Measurements from ENCODE around the gene FGGY. TPM values are rescaled to one million over a fixed set of nuclear protein-coding genes. Genes with fewer than 3 reads are reported as not detected.

FGGY gene
- total RNA-seq, 1 experiment from 2014 or later = 12.0 TPM

- no peak for TF ChIP-seq ATF3 (CRISPR knock-in tag; conservative IDR thresholded peaks at IDR 0.05)
- no peak for TF ChIP-seq NFE2L1 (CRISPR knock-in tag; IDR thresholded peaks at IDR 0.05)
- no peak for TF ChIP-seq NR3C1 (CRISPR knock-in tag; conservative IDR thresholded peaks at IDR 0.05; ENCODE audit: low read depth)
- no peak for TF ChIP-seq MAX (CRISPR knock-in tag; IDR thresholded peaks at IDR 0.05)
- no peak for TF ChIP-seq ETV6 (CRISPR knock-in tag; IDR thresholded peaks at IDR 0.05)
- no peak for TF ChIP-seq NR1H2 (CRISPR knock-in tag; IDR thresholded peaks at IDR 0.05)
- TF ChIP-seq JAZF1 (CRISPR knock-in tag; IDR thresholded peaks at IDR 0.05) = no peak
Observed at GRCh38 chr1:59543211-59543668, 246.3 kb downstream of the FGGY start (continued).

GRCh38 chr1:59544615-59545293 lies 247.9 kb downstream of the FGGY start:
- CTCF ChIA-PET = no interaction called here
- no peak for ATAC-seq
- DNase-seq (ENCODE audit: low spot score) = no peak
- TF ChIP-seq NR3C1 (CRISPR knock-in tag; conservative IDR thresholded peaks at IDR 0.05; ENCODE audit: low read depth) (no peak), ZNF219 (CRISPR knock-in tag; IDR thresholded peaks at IDR 0.05; ENCODE audit: borderline replicate concordance) (no peak), ZSCAN18 (CRISPR knock-in tag; IDR thresholded peaks at IDR 0.05) (no peak), ZNF671 (CRISPR knock-in tag; IDR thresholded peaks at IDR 0.05) (no peak), ZNF532 (CRISPR knock-in tag; IDR thresholded peaks at IDR 0.05; ENCODE audit: borderline replicate concordance) (no peak), ETV6 (CRISPR knock-in tag; IDR thresholded peaks at IDR 0.05) (no peak), RELA (CRISPR knock-in tag; IDR thresholded peaks at IDR 0.05; ENCODE audit: borderline replicate concordance) (no peak), HMGXB4 (CRISPR knock-in tag; IDR thresholded peaks at IDR 0.05) (no peak), ZNF263 (CRISPR knock-in tag; IDR thresholded peaks at IDR 0.05; ENCODE audit: low read depth) (no peak), FOXK1 (CRISPR knock-in tag; IDR thresholded peaks at IDR 0.05) (no peak), IRF1 (CRISPR knock-in tag; IDR thresholded peaks at IDR 0.05) (no peak), FOXP4 (CRISPR knock-in tag; IDR thresholded peaks at IDR 0.05) (no peak), AFF4 (CRISPR knock-in tag; IDR thresholded peaks at IDR 0.05; ENCODE audit: borderline replicate concordance) (no peak), GRHL2 (CRISPR knock-in tag; IDR thresholded peaks at IDR 0.05; ENCODE audit: insufficient replicate concordance, severe bottlenecking) (no peak), MYBL2 (CRISPR knock-in tag; IDR thresholded peaks at IDR 0.05) (no peak), NFATC4 (CRISPR knock-in tag; IDR thresholded peaks at IDR 0.05) (no peak)

More at GRCh38 chr1:59544615-59545293, 247.9 kb downstream of the FGGY start:
- no peaks in the 10 kb centered on the region for H3K36me3 Mint-ChIP-seq
- H3K4me3 Mint-ChIP-seq = no peak overlapping the region
- POLR2A ChIA-PET = interaction anchor here (0.7 kb wide), 1 partner anchor 950 kb away, joined by 3 read pairs; no protein-coding TSS in a partner anchor
- H3K9me3 Mint-ChIP-seq = no peaks in the 10 kb centered on the region
- no peaks in the 10 kb centered on the region for H3K27me3 Mint-ChIP-seq (ENCODE audit: low read depth)
- peaks cover 7% of the 10 kb centered on the region for H3K4me1 Mint-ChIP-seq
- H3K27ac Mint-ChIP-seq = no peak overlapping the region

All from WTC11 (cell line).